Keratinocyte (primary cell): Measurements from ENCODE around the gene CFAP54.

Source experiments
- EZH2 ChIP-seq: IDR thresholded peaks from one replicate; pipeline ENCODE4 v1.6.1; 2012; ENCODE audit warnings: inconsistent platforms, mild to moderate bottlenecking, low read length, moderate library complexity
- TF ChIP-seq, protein P1 (sequence below), 3 experiments: IDR thresholded peaks in 1 of 3; conservative IDR thresholded peaks in 1 of 3; optimal IDR thresholded peaks in 1 of 3; 2 replicates in 2 of 3; 3 replicates in 1 of 3; pipeline versions ENCODE3 to v1.5.1; 2011; ENCODE audit warnings: low read length in 3 of 3, mild to moderate bottlenecking in 3 of 3, moderate library complexity in 2 of 3, control low read depth in 1 of 3, inconsistent platforms in 1 of 3; ENCODE audit not compliant: insufficient read depth in 2 of 3; ENCODE audit errors: extremely low read depth in 1 of 3

GRCh38 chr12:96606134-96606533 is 116.8 kb downstream of the CFAP54 start:
- TF ChIP-seq EZH2, result no peak
- TF ChIP-seq, protein P1, sequence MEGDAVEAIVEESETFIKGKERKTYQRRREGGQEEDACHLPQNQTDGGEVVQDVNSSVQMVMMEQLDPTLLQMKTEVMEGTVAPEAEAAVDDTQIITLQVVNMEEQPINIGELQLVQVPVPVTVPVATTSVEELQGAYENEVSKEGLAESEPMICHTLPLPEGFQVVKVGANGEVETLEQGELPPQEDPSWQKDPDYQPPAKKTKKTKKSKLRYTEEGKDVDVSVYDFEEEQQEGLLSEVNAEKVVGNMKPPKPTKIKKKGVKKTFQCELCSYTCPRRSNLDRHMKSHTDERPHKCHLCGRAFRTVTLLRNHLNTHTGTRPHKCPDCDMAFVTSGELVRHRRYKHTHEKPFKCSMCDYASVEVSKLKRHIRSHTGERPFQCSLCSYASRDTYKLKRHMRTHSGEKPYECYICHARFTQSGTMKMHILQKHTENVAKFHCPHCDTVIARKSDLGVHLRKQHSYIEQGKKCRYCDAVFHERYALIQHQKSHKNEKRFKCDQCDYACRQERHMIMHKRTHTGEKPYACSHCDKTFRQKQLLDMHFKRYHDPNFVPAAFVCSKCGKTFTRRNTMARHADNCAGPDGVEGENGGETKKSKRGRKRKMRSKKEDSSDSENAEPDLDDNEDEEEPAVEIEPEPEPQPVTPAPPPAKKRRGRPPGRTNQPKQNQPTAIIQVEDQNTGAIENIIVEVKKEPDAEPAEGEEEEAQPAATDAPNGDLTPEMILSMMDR (optimal IDR thresholded peaks at IDR 0.05 in 1 of 3, IDR thresholded peaks at IDR 0.05 in 1 of 3, conservative IDR thresholded peaks at IDR 0.05 in 1 of 3; ENCODE audit: extremely low read depth in 1 of 3, insufficient read depth in 2 of 3, low read length in 3 of 3), result no peak
